ENCODE results near the gene DNHD1.

DNA sequence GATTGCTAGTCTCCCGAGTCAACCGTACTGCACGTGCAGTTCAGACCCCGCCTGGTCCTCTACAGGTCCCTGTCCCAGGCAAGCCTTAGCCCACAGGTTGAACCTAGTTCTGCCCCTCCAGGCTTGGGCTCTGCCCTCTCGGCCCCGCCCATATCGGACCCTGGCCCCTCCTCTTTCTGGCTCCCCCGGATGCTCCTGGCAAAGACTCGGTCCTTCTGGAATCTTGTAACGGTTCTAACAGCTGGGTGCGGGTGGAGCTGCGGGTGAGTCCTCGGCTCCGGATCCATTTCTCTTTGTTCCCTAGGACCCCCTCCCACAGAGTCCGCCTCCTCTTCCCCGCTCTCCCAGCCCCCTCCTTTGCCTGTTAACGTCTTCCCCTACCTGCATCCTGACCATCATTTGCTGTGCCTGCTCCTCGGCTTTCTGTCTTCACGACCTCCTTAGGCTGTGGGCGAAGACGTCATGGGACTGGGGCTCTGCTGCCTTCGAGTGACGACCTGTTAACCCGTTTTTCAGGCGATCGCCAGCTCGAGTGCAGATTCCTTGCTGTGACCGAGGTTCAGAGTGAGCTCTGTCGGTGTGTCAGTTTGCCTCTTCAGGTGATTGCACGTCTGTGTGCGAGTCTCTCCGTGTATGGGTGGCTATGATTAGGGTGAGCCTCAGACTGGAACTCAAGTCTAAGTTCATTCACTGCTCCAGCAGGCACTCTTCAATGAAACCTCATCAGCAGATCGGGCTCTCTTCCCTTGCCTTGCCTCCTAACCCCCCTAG, at the start of gene DNHD1:
- TF ChIP-seq, protein P1, sequence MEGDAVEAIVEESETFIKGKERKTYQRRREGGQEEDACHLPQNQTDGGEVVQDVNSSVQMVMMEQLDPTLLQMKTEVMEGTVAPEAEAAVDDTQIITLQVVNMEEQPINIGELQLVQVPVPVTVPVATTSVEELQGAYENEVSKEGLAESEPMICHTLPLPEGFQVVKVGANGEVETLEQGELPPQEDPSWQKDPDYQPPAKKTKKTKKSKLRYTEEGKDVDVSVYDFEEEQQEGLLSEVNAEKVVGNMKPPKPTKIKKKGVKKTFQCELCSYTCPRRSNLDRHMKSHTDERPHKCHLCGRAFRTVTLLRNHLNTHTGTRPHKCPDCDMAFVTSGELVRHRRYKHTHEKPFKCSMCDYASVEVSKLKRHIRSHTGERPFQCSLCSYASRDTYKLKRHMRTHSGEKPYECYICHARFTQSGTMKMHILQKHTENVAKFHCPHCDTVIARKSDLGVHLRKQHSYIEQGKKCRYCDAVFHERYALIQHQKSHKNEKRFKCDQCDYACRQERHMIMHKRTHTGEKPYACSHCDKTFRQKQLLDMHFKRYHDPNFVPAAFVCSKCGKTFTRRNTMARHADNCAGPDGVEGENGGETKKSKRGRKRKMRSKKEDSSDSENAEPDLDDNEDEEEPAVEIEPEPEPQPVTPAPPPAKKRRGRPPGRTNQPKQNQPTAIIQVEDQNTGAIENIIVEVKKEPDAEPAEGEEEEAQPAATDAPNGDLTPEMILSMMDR (conservative IDR thresholded peaks at IDR 0.05) = no peak
- TF ChIP-seq ZFX (IDR thresholded peaks at IDR 0.05) = no peak
